A549 treated with CpdA at 1 μM for 4 hours (cell line): Measurements from ENCODE around the gene POU4F2. TPM values are rescaled to one million over a fixed set of nuclear protein-coding genes. Genes with fewer than 3 reads are reported as not detected.

Experiments
- total RNA-seq: library from RNA; stranded (reverse); fragments of 200-300 nt; extraction: Qiagen RNA extraction; gene quantifications from 5 replicates; pipeline ENCODE4 v1.2.3, GENCODE V29; 2022; ENCODE audit warnings: low read depth

Gene POU4F2, protein sequence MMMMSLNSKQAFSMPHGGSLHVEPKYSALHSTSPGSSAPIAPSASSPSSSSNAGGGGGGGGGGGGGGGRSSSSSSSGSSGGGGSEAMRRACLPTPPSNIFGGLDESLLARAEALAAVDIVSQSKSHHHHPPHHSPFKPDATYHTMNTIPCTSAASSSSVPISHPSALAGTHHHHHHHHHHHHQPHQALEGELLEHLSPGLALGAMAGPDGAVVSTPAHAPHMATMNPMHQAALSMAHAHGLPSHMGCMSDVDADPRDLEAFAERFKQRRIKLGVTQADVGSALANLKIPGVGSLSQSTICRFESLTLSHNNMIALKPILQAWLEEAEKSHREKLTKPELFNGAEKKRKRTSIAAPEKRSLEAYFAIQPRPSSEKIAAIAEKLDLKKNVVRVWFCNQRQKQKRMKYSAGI
- not detected in 5 replicates for total RNA-seq

DNA sequence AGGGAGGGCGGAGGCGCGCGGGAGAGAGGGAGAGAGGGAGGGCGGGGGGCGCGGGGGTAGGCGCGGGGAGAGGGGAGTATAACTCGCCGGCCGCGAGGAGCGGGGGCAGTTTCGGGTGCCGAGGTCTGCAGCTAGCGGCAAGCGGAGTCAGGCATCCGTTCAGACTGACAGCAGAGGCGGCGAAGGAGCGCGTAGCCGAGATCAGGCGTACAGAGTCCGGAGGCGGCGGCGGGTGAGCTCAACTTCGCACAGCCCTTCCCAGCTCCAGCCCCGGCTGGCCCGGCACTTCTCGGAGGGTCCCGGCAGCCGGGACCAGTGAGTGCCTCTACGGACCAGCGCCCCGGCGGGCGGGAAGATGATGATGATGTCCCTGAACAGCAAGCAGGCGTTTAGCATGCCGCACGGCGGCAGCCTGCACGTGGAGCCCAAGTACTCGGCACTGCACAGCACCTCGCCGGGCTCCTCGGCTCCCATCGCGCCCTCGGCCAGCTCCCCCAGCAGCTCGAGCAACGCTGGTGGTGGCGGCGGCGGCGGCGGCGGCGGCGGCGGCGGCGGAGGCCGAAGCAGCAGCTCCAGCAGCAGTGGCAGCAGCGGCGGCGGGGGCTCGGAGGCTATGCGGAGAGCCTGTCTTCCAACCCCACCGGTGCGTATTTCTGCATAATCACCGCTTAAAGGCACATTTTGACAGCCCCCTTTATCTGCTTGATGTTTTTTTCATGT lies at the start of gene POU4F2:
TSS of gene POU4F2 (plus strand) at position 108 of the 720 bp plus-strand sequence. CDS start at position 356, 248 bp downstream.

Other genes starting within 250 kb of the POU4F2 start
- 1.6 to 3.8 TPM (median 2.3 TPM) in 5 replicates for gene SLC10A7, start 117.0 kb upstream of the POU4F2 start, total RNA-seq